WTC11 (cell line): ENCODE data around the gene SHROOM3. TPM values are rescaled to one million over a fixed set of nuclear protein-coding genes. Genes with fewer than 3 reads are reported as not detected.

Source experiments
- ATAC-seq: fragments of 200-7000 bp; cut with Tn5 transposase; 2 replicates; pipeline ENCODE4 v1.10.0; 2021; ENCODE audit warnings: mild to moderate bottlenecking, moderate library complexity
- CTCF ChIA-PET: fragments of 300-600 bp; sonication (Branson Sonifier 250); formaldehyde crosslinking; loops from one replicate; lab custom pipeline; 2021; ENCODE audit warnings: antibody characterized with exemption; lab: Charles Lee
- POLR2A ChIA-PET: fragments of 350-600 bp; sonication (Branson Sonifier 250); formaldehyde crosslinking; loops from one replicate; lab custom pipeline; 2021; ENCODE audit warnings: antibody characterized with exemption; lab: Charles Lee
- DNase-seq: peaks from one replicate; pipeline ENCODE4 v3.0.0; 2021; ENCODE audit warnings: low spot score
- H3K27ac Mint-ChIP-seq: 2 replicates; pipeline ENCODE4 v1.8.0; 2021; ENCODE audit warnings: mixed read lengths
- H3K27me3 Mint-ChIP-seq: 2 replicates; pipeline ENCODE4 v1.8.0; 2021; ENCODE audit warnings: low read depth, mild to moderate bottlenecking, moderate library complexity, mixed read lengths
- H3K36me3 Mint-ChIP-seq: 2 replicates; pipeline ENCODE4 v1.8.0; 2021; ENCODE audit warnings: mixed read lengths
- H3K4me1 Mint-ChIP-seq: 2 replicates; pipeline ENCODE4 v1.8.0; 2022; ENCODE audit warnings: mixed read lengths
- H3K4me3 Mint-ChIP-seq: 2 replicates; pipeline ENCODE4 v1.8.0; 2021; ENCODE audit warnings: mild to moderate bottlenecking, moderate library complexity, mixed read lengths
- H3K9me3 Mint-ChIP-seq: 2 replicates; pipeline ENCODE4 v1.8.0; 2021; ENCODE audit warnings: mixed read lengths
- ATF1 ChIP-seq: sonication (generic); formaldehyde crosslinking; IDR thresholded peaks from 2 replicates; pipeline ENCODE4 v1.8.1; 2023; ENCODE audit warnings: mild to moderate bottlenecking, moderate library complexity, missing genetic modification reagents
- ESRRA ChIP-seq: sonication (generic); formaldehyde crosslinking; IDR thresholded peaks from 2 replicates; pipeline ENCODE4 v1.8.1; 2022; ENCODE audit warnings: mild to moderate bottlenecking, missing genetic modification reagents, borderline replicate concordance
- FOXK1 ChIP-seq: sonication (generic); formaldehyde crosslinking; IDR thresholded peaks from 2 replicates; pipeline ENCODE4 v1.8.0; 2022; ENCODE audit warnings: mild to moderate bottlenecking, moderate library complexity, missing genetic modification reagents
- MYBL2 ChIP-seq: sonication (generic); formaldehyde crosslinking; IDR thresholded peaks from 2 replicates; pipeline ENCODE4 v1.8.1; 2023; ENCODE audit warnings: mild to moderate bottlenecking, moderate library complexity, missing genetic modification reagents
- NFATC4 ChIP-seq: fragments of 250-450 bp; sonication (Bioruptor Pico); IDR thresholded peaks from 2 replicates; pipeline ENCODE4 v1.9.0; 2021; ENCODE audit warnings: mild to moderate bottlenecking
- RELA ChIP-seq: sonication (generic); formaldehyde crosslinking; IDR thresholded peaks from 2 replicates; pipeline ENCODE4 v1.8.1; 2022; ENCODE audit warnings: missing genetic modification reagents, mild to moderate bottlenecking, borderline replicate concordance
- SMAD3 ChIP-seq: sonication (generic); formaldehyde crosslinking; IDR thresholded peaks from 2 replicates; pipeline ENCODE4 v1.8.0; 2022; ENCODE audit warnings: missing genetic modification reagents, mild to moderate bottlenecking, borderline replicate concordance
- SP1 ChIP-seq: sonication (generic); formaldehyde crosslinking; conservative IDR thresholded peaks from 2 replicates; pipeline ENCODE4 v1.8.1; 2022; ENCODE audit warnings: missing genetic modification reagents
- ZNF263 ChIP-seq: sonication (generic); formaldehyde crosslinking; IDR thresholded peaks from 2 replicates; pipeline ENCODE4 v1.8.1; 2022; ENCODE audit warnings: low read depth, mild to moderate bottlenecking, moderate library complexity, missing genetic modification reagents
- ZNF396 ChIP-seq: fragments of 250-450 bp; sonication (Bioruptor Pico); IDR thresholded peaks from 2 replicates; pipeline ENCODE4 v1.8.0; 2021; ENCODE audit warnings: mild to moderate bottlenecking, moderate library complexity, borderline replicate concordance
- ZNF423 ChIP-seq: fragments of 250-450 bp; sonication (Bioruptor Pico); IDR thresholded peaks from 2 replicates; pipeline ENCODE4 v2.1.2; 2022; ENCODE audit warnings: mild to moderate bottlenecking, moderate library complexity
- ZNF671 ChIP-seq: fragments of 250-450 bp; sonication (Bioruptor Pico); IDR thresholded peaks from 2 replicates; pipeline ENCODE4 v1.8.0; 2021; ENCODE audit warnings: mild to moderate bottlenecking
- total RNA-seq: library from RNA; stranded (reverse); gene quantifications from 3 replicates; pipeline ENCODE4 v1.2.3, GENCODE V29; 2021
- TF ChIP-seq, protein P1 (sequence below): sonication (generic); formaldehyde crosslinking; IDR thresholded peaks from 2 replicates; pipeline ENCODE4 v1.8.1; 2023; ENCODE audit warnings: mild to moderate bottlenecking, missing genetic modification reagents, moderate library complexity
- TF ChIP-seq, protein P2 (sequence below): sonication (generic); formaldehyde crosslinking; conservative IDR thresholded peaks from 2 replicates; pipeline ENCODE4 v1.8.1; 2023; ENCODE audit warnings: mild to moderate bottlenecking, low read depth, missing genetic modification reagents, moderate library complexity
- TF ChIP-seq, protein P3 (sequence below): fragments of 250-450 bp; sonication (Bioruptor Pico); conservative IDR thresholded peaks from 2 replicates; pipeline ENCODE4 v1.9.0; 2021; ENCODE audit warnings: mild to moderate bottlenecking
- TF ChIP-seq, protein P4 (sequence below): fragments of 250-450 bp; sonication (Bioruptor Pico); IDR thresholded peaks from 2 replicates; pipeline ENCODE4 v1.9.0; 2021; ENCODE audit warnings: moderate library complexity, mild to moderate bottlenecking, inconsistent platforms, borderline replicate concordance
- TF ChIP-seq, protein P5 (sequence below): sonication (generic); formaldehyde crosslinking; IDR thresholded peaks from 2 replicates; pipeline ENCODE4 v1.8.1; 2022; ENCODE audit warnings: mild to moderate bottlenecking, moderate library complexity, missing genetic modification reagents
- TF ChIP-seq, protein P6 (sequence below): sonication (generic); formaldehyde crosslinking; IDR thresholded peaks from 2 replicates; pipeline ENCODE4 v1.8.0; 2023; ENCODE audit warnings: missing genetic modification reagents
- TF ChIP-seq, protein P7 (sequence below): sonication (generic); formaldehyde crosslinking; IDR thresholded peaks from 2 replicates; pipeline ENCODE4 v1.8.1; 2023; ENCODE audit warnings: mild to moderate bottlenecking, missing genetic modification reagents, moderate library complexity
- TF ChIP-seq, protein P8 (sequence below): sonication (generic); formaldehyde crosslinking; IDR thresholded peaks from 2 replicates; pipeline ENCODE4 v1.8.0; 2022; ENCODE audit warnings: mild to moderate bottlenecking, missing genetic modification reagents

Gene SHROOM3
- total RNA-seq, 1 experiment from 2014 or later: 71.9 TPM

DNA sequence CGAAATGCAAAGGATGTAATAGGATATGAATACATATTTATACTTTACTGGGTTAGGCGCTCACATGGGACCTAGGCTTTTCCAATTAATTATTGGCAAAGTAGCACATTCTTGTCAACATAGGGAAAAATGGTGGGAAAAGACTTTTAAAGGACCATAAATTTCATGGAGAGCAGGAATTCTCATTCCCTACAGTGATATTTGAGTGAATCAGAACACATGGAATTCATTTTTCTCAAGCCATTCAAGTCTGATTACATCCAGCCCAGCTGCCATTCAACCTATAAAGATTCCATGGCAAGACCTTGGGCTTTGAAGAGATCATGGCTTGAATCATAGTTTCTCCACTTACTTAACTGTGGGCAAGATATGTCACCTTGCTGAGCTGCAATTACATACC is 312.5 kb downstream of the SHROOM3 start:
- peaks cover 19% of the 10 kb centered on the region for H3K4me1 Mint-ChIP-seq
- peaks cover 37% of the 10 kb centered on the region for H3K36me3 Mint-ChIP-seq
- no peak overlapping the region for H3K27ac Mint-ChIP-seq
- no peak for DNase-seq
- ChIA-PET CTCF (interaction anchor here (1.3 kb wide), 1 partner anchor 10 kb away, joined by 4 read pairs; no protein-coding TSS in a partner anchor), POLR2A (no interaction called here)
- H3K4me3 Mint-ChIP-seq: no peak overlapping the region
- H3K27me3 Mint-ChIP-seq: no peaks in the 10 kb centered on the region
- peaks cover 10% of the 10 kb centered on the region for H3K9me3 Mint-ChIP-seq
- TF ChIP-seq, protein P1, sequence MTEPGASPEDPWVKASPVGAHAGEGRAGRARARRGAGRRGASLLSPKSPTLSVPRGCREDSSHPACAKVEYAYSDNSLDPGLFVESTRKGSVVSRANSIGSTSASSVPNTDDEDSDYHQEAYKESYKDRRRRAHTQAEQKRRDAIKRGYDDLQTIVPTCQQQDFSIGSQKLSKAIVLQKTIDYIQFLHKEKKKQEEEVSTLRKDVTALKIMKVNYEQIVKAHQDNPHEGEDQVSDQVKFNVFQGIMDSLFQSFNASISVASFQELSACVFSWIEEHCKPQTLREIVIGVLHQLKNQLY (CRISPR knock-in tag): no peak
- TF ChIP-seq NFATC4: no peak
- TF ChIP-seq ZNF263 (CRISPR knock-in tag): no peak
- TF ChIP-seq FOXK1 (CRISPR knock-in tag): no peak
- no peak for TF ChIP-seq RELA (CRISPR knock-in tag)
- TF ChIP-seq, protein P2, sequence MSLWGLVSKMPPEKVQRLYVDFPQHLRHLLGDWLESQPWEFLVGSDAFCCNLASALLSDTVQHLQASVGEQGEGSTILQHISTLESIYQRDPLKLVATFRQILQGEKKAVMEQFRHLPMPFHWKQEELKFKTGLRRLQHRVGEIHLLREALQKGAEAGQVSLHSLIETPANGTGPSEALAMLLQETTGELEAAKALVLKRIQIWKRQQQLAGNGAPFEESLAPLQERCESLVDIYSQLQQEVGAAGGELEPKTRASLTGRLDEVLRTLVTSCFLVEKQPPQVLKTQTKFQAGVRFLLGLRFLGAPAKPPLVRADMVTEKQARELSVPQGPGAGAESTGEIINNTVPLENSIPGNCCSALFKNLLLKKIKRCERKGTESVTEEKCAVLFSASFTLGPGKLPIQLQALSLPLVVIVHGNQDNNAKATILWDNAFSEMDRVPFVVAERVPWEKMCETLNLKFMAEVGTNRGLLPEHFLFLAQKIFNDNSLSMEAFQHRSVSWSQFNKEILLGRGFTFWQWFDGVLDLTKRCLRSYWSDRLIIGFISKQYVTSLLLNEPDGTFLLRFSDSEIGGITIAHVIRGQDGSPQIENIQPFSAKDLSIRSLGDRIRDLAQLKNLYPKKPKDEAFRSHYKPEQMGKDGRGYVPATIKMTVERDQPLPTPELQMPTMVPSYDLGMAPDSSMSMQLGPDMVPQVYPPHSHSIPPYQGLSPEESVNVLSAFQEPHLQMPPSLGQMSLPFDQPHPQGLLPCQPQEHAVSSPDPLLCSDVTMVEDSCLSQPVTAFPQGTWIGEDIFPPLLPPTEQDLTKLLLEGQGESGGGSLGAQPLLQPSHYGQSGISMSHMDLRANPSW (CRISPR knock-in tag): no peak
- TF ChIP-seq ZNF396 (CRISPR knock-in tag): no peak
- TF ChIP-seq ESRRA (CRISPR knock-in tag): no peak
- no peak for TF ChIP-seq ATF1 (CRISPR knock-in tag)
- TF ChIP-seq, protein P3, sequence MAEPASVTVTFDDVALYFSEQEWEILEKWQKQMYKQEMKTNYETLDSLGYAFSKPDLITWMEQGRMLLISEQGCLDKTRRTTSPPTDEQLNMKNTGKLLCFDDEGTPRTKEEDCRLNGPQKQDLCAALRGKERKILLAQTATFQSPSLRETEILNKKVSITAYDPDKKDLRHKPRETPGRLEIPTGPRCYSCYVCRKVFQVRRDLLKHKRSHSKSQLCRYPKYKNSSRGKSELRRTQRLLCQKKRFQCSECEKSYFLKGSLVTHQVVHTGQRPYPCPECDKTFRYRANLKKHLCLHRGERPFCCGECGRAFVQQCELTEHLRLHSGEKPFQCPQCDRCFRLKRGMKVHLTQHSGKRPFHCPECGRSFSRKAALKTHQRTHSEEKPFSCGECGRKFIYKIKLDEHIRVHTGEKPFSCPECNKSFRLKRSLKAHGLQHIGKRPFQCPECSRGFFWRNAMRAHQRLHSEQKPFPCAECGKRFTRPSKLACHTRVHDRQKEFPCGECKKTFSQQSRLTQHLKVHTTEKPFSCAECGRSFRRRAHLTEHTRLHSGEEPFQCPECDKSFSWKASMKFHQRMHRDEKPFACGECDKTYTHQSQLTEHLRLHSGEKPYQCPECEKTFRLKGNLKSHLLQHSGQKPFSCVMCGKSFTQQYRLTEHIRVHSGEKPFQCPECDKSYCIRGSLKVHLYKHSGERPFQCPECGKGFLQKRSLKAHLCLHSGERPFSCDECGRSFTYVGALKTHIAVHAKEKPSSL (CRISPR knock-in tag): no peak
- TF ChIP-seq, protein P4, sequence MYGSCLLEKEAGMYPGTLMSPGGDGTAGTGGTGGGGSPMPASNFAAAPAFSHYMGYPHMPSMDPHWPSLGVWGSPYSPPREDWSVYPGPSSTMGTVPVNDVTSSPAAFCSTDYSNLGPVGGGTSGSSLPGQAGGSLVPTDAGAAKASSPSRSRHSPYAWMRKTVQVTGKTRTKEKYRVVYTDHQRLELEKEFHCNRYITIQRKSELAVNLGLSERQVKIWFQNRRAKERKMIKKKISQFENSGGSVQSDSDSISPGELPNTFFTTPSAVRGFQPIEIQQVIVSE (CRISPR knock-in tag): no peak
- no peak for TF ChIP-seq SP1
- TF ChIP-seq, protein P5, sequence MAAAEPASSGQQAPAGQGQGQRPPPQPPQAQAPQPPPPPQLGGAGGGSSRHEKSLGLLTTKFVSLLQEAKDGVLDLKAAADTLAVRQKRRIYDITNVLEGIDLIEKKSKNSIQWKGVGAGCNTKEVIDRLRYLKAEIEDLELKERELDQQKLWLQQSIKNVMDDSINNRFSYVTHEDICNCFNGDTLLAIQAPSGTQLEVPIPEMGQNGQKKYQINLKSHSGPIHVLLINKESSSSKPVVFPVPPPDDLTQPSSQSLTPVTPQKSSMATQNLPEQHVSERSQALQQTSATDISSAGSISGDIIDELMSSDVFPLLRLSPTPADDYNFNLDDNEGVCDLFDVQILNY (CRISPR knock-in tag): no peak
- TF ChIP-seq SMAD3 (CRISPR knock-in tag): no peak
- TF ChIP-seq, protein P6, sequence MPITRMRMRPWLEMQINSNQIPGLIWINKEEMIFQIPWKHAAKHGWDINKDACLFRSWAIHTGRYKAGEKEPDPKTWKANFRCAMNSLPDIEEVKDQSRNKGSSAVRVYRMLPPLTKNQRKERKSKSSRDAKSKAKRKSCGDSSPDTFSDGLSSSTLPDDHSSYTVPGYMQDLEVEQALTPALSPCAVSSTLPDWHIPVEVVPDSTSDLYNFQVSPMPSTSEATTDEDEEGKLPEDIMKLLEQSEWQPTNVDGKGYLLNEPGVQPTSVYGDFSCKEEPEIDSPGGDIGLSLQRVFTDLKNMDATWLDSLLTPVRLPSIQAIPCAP (CRISPR knock-in tag): no peak
- TF ChIP-seq, protein P7, sequence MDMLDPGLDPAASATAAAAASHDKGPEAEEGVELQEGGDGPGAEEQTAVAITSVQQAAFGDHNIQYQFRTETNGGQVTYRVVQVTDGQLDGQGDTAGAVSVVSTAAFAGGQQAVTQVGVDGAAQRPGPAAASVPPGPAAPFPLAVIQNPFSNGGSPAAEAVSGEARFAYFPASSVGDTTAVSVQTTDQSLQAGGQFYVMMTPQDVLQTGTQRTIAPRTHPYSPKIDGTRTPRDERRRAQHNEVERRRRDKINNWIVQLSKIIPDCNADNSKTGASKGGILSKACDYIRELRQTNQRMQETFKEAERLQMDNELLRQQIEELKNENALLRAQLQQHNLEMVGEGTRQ (CRISPR knock-in tag): no peak
- no peak for TF ChIP-seq ZNF423 (CRISPR knock-in tag)
- TF ChIP-seq, protein P8, sequence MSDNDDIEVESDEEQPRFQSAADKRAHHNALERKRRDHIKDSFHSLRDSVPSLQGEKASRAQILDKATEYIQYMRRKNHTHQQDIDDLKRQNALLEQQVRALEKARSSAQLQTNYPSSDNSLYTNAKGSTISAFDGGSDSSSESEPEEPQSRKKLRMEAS (CRISPR knock-in tag): no peak
- TF ChIP-seq MYBL2 (CRISPR knock-in tag): no peak
- TF ChIP-seq ZNF671: no peak
- no peak for ATAC-seq
